Liver (tissue), 3 donors: ENCODE data around the gene CFAP69.

ENCODE experiments used
- CTCF ChIP-seq: fragments of 150-350 bp; IDR thresholded peaks from 2 replicates; pipeline ENCODE4 v1.5.1; 2017; ENCODE audit warnings: improper control_type of control experiment, low read depth, low read length; ENCODE audit not compliant: missing input control
- SP1 ChIP-seq: IDR thresholded peaks from 2 replicates; pipeline ENCODE4 v1.6.1; 2018; ENCODE audit warnings: antibody characterized with exemption, mild to moderate bottlenecking
- TAF1 ChIP-seq: conservative IDR thresholded peaks from 2 replicates; pipeline ENCODE4 v1.6.1; 2016; ENCODE audit warnings: antibody characterized with exemption, mild to moderate bottlenecking
- donor health status: healthy.
- donor health status: healthy.

- TF ChIP-seq CTCF (no peak), SP1 (peak; percentile 45), TAF1 (no peak)
Observed at GRCh38 chr7:90270431-90271178, 25.6 kb downstream of the CFAP69 start.
